Stimulated activated CD4-positive, alpha-beta T cell treated with anti-CD3 and anti-CD28 coated beads, Interleukin-15, amount 100 ng/mL, for 1 hour (primary cell): ENCODE measurements around the gene INTS1.
A peak's percentile ranks its signal among the peaks of the same experiment; 100 is the strongest.

Source experiments
- DNase-seq, 2 donors: peaks; one replicate each; pipeline ENCODE4 v3.0.0-alpha.2; 2020; ENCODE audit warnings: low read depth in 1 of 2, low spot score in 1 of 2

INTS1 gene

GRCh38 chr7:1466524-1467271 lies 37.5 kb downstream of the INTS1 start:
- DNase-seq: no peak

GRCh38 chr7:1464694-1465093 lies 39.5 kb downstream of the INTS1 start:
- DNase-seq: no peak

GRCh38 chr7:1463676-1464223 lies 40.4 kb downstream of the INTS1 start:
- no peak for DNase-seq

- no peak for DNase-seq
Measured at GRCh38 chr7:1461646-1462375, 42.4 kb downstream of the INTS1 start.

GRCh38 chr7:1460821-1461645 lies 43.2 kb downstream of the INTS1 start:
- no peak for DNase-seq

- peak in 1 of 2 donors; percentile 4 for DNase-seq
Measured at GRCh38 chr7:1459920-1460820, 44.0 kb downstream of the INTS1 start.

GRCh38 chr7:1459512-1459892 lies 44.7 kb downstream of the INTS1 start:
- DNase-seq: peak; percentile 96 to 97

- peak in 1 of 2 donors; percentile 17 for DNase-seq
Measured at GRCh38 chr7:1458683-1459511, 45.3 kb downstream of the INTS1 start, which contains the start of gene MICALL2. MICALL2 (minus strand) TSS chr7:1459470; CDS start chr7:1459326, 144 bp downstream.

- DNase-seq: no peak
Measured at GRCh38 chr7:1457949-1458682, 46.1 kb downstream of the INTS1 start.

- no peak for DNase-seq
Measured at GRCh38 chr7:1457059-1457948, 46.9 kb downstream of the INTS1 start.

- DNase-seq: no peak
Measured at GRCh38 chr7:1455955-1456354, 48.2 kb downstream of the INTS1 start.

GRCh38 chr7:1455241-1455939 lies 48.8 kb downstream of the INTS1 start:
- no peak for DNase-seq

- DNase-seq: no peak
Measured at GRCh38 chr7:1454542-1454941, 49.6 kb downstream of the INTS1 start.

GRCh38 chr7:1452205-1452604 lies 52.0 kb downstream of the INTS1 start:
- no peak for DNase-seq

GRCh38 chr7:1450987-1451386 lies 53.2 kb downstream of the INTS1 start:
- no peak for DNase-seq

- no peak for DNase-seq
Measured at GRCh38 chr7:1450431-1450830, 53.8 kb downstream of the INTS1 start.

- DNase-seq: no peak
Measured at GRCh38 chr7:1449951-1450350, 54.2 kb downstream of the INTS1 start.
